K562 (cell line): ENCODE results near the gene WBP1. TPM values are rescaled to one million over a fixed set of nuclear protein-coding genes. Genes with fewer than 3 reads are reported as not detected.
A peak's percentile ranks its signal among the peaks of the same experiment; 100 is the strongest.

Experiments used
- ATAC-seq: fragments of 200-7000 bp; cut with Tn5 transposase; 3 replicates; pipeline ENCODE4 v1.9.1; 2020; ENCODE audit warnings: moderate library complexity
- BruUV-seq: library from RNA; stranded (reverse); fragments of 400-500 nt; replicated peaks from 2 replicates; lab custom pipeline; 2021; lab: Mats Ljungman, UMichigan
- CTCF ChIA-PET: fragments of 300-600 bp; formaldehyde crosslinking; extraction: SDS; loops from one replicate; lab custom pipeline; 2021; ENCODE audit warnings: low intra/inter-chr PET ratio; lab: Yijun Ruan, JAX
- POLR2A ChIA-PET: fragments of 300-600, 350-650 bp; sonication (Branson Sonifier 250); formaldehyde crosslinking; extraction: SDS; loops from one replicate; lab custom pipeline; 2021; ENCODE audit warnings: antibody characterized with exemption, inconsistent platforms; lab: Yijun Ruan, JAX
- DNase-seq, 4 experiments: peaks; one replicate each; pipeline versions ENCODE4 v3.0.0 to v3.0.0-alpha.2; 2011 to 2018; ENCODE audit warnings: low spot score in 3 of 4, mixed read lengths in 3 of 4; ENCODE audit errors: extremely low read depth in 1 of 4
- FAIRE-seq: peaks from 2 replicates; lab custom pipeline; 2011; peaks lifted over from hg19 to GRCh38; lab: Jason Lieb, UNC
- H2AFZ ChIP-seq: 2 replicates; pipeline ENCODE4 v1.6.0; 2011; ENCODE audit warnings: low read depth, low read length, control low read depth, inconsistent platforms
- H3K27ac ChIP-seq: fragments of 200-600 bp; 3 replicates; pipeline ENCODE4 v1.8.0; 2011; ENCODE audit warnings: low read depth, mild to moderate bottlenecking, control low read depth, inconsistent platforms, low read length, moderate library complexity, mixed read lengths; ENCODE audit errors: extremely low read depth
- H3K27me3 ChIP-seq, 2 experiments: fragments of 300-600 bp in 1 of 2; 2 replicates in 1 of 2; 3 replicates in 1 of 2; pipeline versions ENCODE4 v1.6.0 to v1.8.0; 2011; ENCODE audit warnings: inconsistent platforms in 2 of 2, low read length in 2 of 2, mild to moderate bottlenecking in 1 of 2, mixed read lengths in 1 of 2, moderate library complexity in 1 of 2; ENCODE audit not compliant: control insufficient read depth in 2 of 2, insufficient read depth in 2 of 2
- H3K36me3 ChIP-seq: fragments of 300-600 bp; 3 replicates; pipeline ENCODE4 v1.8.0; 2011; ENCODE audit warnings: mild to moderate bottlenecking, low read length, inconsistent platforms; ENCODE audit not compliant: control insufficient read depth, insufficient read depth
- H3K4me1 ChIP-seq, 2 experiments: fragments of 200-600 bp in 1 of 2; replicated peaks in 1 of 2; 2 replicates in 1 of 2; 3 replicates in 1 of 2; pipeline versions ENCODE4 v1.5.1 to v1.8.0; 2011; ENCODE audit warnings: inconsistent platforms in 2 of 2, low read length in 2 of 2, mild to moderate bottlenecking in 1 of 2, mixed read lengths in 1 of 2, moderate library complexity in 1 of 2; ENCODE audit not compliant: control insufficient read depth in 2 of 2, insufficient read depth in 2 of 2
- H3K4me2 ChIP-seq: 2 replicates; pipeline ENCODE4 v1.6.1; 2011; ENCODE audit warnings: low read length, control low read depth, inconsistent platforms, mixed read lengths; ENCODE audit not compliant: insufficient read depth
- H3K4me3 ChIP-seq: fragments of 200-600 bp; sonication (generic), shearing (Covaris generic); 2 replicates; pipeline ENCODE4 v1.5.1; 2016; ENCODE audit warnings: control low read depth, inconsistent platforms
- H3K79me2 ChIP-seq: fragments of 200-600 bp; 3 replicates; pipeline ENCODE4 v1.8.0; 2011; ENCODE audit warnings: low read length, inconsistent platforms; ENCODE audit not compliant: control insufficient read depth, insufficient read depth
- H3K9ac ChIP-seq, 2 experiments: 2 replicates each; pipeline versions ENCODE4 v1.6.0 to v1.6.1; 2011; ENCODE audit warnings: low read depth in 2 of 2, low read length in 2 of 2, control low read depth in 1 of 2, inconsistent platforms in 1 of 2, mild to moderate bottlenecking in 1 of 2, mixed read lengths in 1 of 2; ENCODE audit not compliant: insufficient read depth in 1 of 2
- H3K9me1 ChIP-seq: one replicate; pipeline ENCODE4 v1.6.0; 2011; ENCODE audit warnings: inconsistent platforms, mild to moderate bottlenecking, low read length, moderate library complexity; ENCODE audit not compliant: control insufficient read depth, insufficient read depth
- H3K9me3 ChIP-seq: replicated peaks from 2 replicates; pipeline ENCODE4 v1.5.1; 2011; ENCODE audit warnings: low read depth, low read length, inconsistent platforms; ENCODE audit not compliant: control insufficient read depth, insufficient read depth
- H4K20me1 ChIP-seq: replicated peaks from 2 replicates; pipeline ENCODE4 v1.6.1; 2011; ENCODE audit warnings: low read length, inconsistent platforms, mixed read lengths; ENCODE audit not compliant: control insufficient read depth, insufficient read depth
- BACH1 ChIP-seq: fragments of 200-800 bp; sonication (Bioruptor generic); IDR thresholded peaks from 2 replicates; pipeline ENCODE4 v1.6.1; 2016; ENCODE audit warnings: missing genetic modification characterization, missing compliant biosample characterization
- DNMT1 ChIP-seq: fragments of 450-650 bp; IDR thresholded peaks from 2 replicates; pipeline ENCODE4 v1.6.1; 2016; ENCODE audit warnings: antibody characterized with exemption, mild to moderate bottlenecking
- GTF2F1 ChIP-seq: IDR thresholded peaks from 2 replicates; pipeline ENCODE4 v1.6.1; 2011; ENCODE audit warnings: low read depth, low read length, improper control_type of control experiment
- KAT2B ChIP-seq: IDR thresholded peaks from one replicate; pipeline ENCODE4 v1.6.1; 2012; ENCODE audit warnings: low read depth, mild to moderate bottlenecking, control low read depth, inconsistent platforms, low read length, moderate library complexity
- KLF13 ChIP-seq: fragments of 450-650 bp; IDR thresholded peaks from 2 replicates; pipeline ENCODE4 v1.6.1; 2016; ENCODE audit warnings: missing genetic modification characterization, low read depth, mild to moderate bottlenecking, missing compliant biosample characterization, moderate library complexity, borderline replicate concordance
- LARP7 ChIP-seq: fragments of 450-650 bp; IDR thresholded peaks from 2 replicates; pipeline ENCODE4 v1.6.1; 2016
- NBN ChIP-seq: fragments of 450-650 bp; IDR thresholded peaks from 2 replicates; pipeline ENCODE4 v1.6.1; 2016; ENCODE audit warnings: low read depth, mild to moderate bottlenecking
- RCOR1 ChIP-seq, 2 experiments: IDR thresholded peaks; 2 replicates each; pipeline ENCODE4 v1.6.1; 2012; ENCODE audit warnings: low read depth in 2 of 2, low read length in 2 of 2, borderline replicate concordance in 1 of 2, improper control_type of control experiment in 1 of 2
- SPI1 ChIP-seq: IDR thresholded peaks from 2 replicates; pipeline ENCODE4 v1.6.1; 2011; ENCODE audit warnings: low read depth, low read length, control low read depth, borderline replicate concordance
- TCF3 ChIP-seq: sonication (generic); formaldehyde crosslinking; IDR thresholded peaks from 2 replicates; pipeline ENCODE4 v1.4.0; 2020; ENCODE audit warnings: mild to moderate bottlenecking, missing genetic modification reagents
- TCF7L2 ChIP-seq: fragments of 150-350 bp; IDR thresholded peaks from 2 replicates; pipeline ENCODE4 v1.6.1; 2016; ENCODE audit warnings: low read depth, mild to moderate bottlenecking, low read length, moderate library complexity
- ZNF75A ChIP-seq: fragments of 450-650 bp; formaldehyde crosslinking; IDR thresholded peaks from 2 replicates; pipeline ENCODE4 v1.4.0; 2020; ENCODE audit warnings: mild to moderate bottlenecking
- WGBS: fragments of 100-300 bp; shearing (Covaris generic); methylation state at CpG from one replicate; pipeline ENCODE4 v1.1.6; 2016; ENCODE audit warnings: low coverage, mixed read lengths; ENCODE audit not compliant: insufficient coverage; ENCODE audit errors: missing lambda C conversion rate; 5-methylcytosine and 5-hydroxymethylcytosine counted together
- in situ Hi-C: fragments of 300-500 bp; cut with MboI; formaldehyde crosslinking; loops from 4 replicates; pipeline ENCODE4 v1.15.0; 2018; ENCODE audit warnings: inconsistent platforms, mixed read lengths
- intact Hi-C: fragments of 100-400 bp; cut with micrococcal nuclease; formaldehyde crosslinking; loops from 2 replicates; pipeline ENCODE4 v1.14.2; 2022
- polyA plus RNA-seq, 8 experiments: library from polyadenylated mRNA; depleted of rRNA in 4 of 8; stranded (reverse) in 5 of 8; unstranded in 3 of 8; fragments of >200 nt; fragmentation: Nextera tagmentation in 2 of 8; fragmentation: Illumina TruSeq in 1 of 8; extraction: Ambion mirVana in 2 of 8; extraction: Trizol in 1 of 8; gene quantifications; 2 replicates each; pipeline versions ENCODE4 v1.2.1 to v1.2.3, GENCODE V29; 2011 to 2014; ENCODE audit warnings: inconsistent platforms in 1 of 8, missing spikeins in 1 of 8
- total RNA-seq, 7 experiments: library from RNA; depleted of rRNA in 6 of 7; stranded (reverse); fragments of >200 nt in 6 of 7; fragmentation: Illumina TruSeq in 2 of 7; extraction: Trizol in 2 of 7; gene quantifications; 2 replicates each; pipeline versions ENCODE4 v1.2.1 to v1.2.3, GENCODE V29; 2011 to 2021; ENCODE audit warnings: low replicate concordance in 1 of 7

WBP1 gene
- total and polyA plus RNA-seq, 9 of the 15 experiments (the other 6 are each of a cell fraction or from before 2014, with no cell fraction given), result 1.9 to 27.7 (median 14.2) TPM

GRCh38 chr2:74413001-74413698 lies 45.1 kb upstream of the WBP1 start:
- FAIRE-seq (peak; percentile 76), DNase-seq (no peak), ATAC-seq (peak; percentile 18; the same call in 1 of the 3 replicates)
- Histone ChIP-seq H3K9ac (peak overlapping the region in 1 of 2 experiments; percentile 60; a peak in 1 of 4 replicates), H3K4me3 (no peak overlapping the region), H3K9me1 (no peaks in the 10 kb centered on the region), H3K36me3 (no peaks in the 10 kb centered on the region), H3K4me2 (peak overlapping the region; percentile 21; the same call in 1 of the 2 replicates), H3K79me2 (no peaks in the 10 kb centered on the region), H3K27ac (no peak overlapping the region), H3K9me3 (no peaks in the 10 kb centered on the region), H2AFZ (peak overlapping the region; percentile 59; the same call in 1 of the 2 replicates), H4K20me1 (no peaks in the 10 kb centered on the region), H3K4me1 (peaks cover 0 to 26% of the 10 kb centered on the region in 2 experiments; a peak in 3 of 5 replicates), H3K27me3 (peaks cover 0 to 18% of the 10 kb centered on the region in 2 experiments; a peak in 4 of 5 replicates)
- TF ChIP-seq TCF3 (CRISPR knock-in tag), result 0 out of 2 replicates have a peak, but pooled peaks have one; percentile 18
- no peak for TF ChIP-seq KAT2B
- no peak for TF ChIP-seq KLF13 (tag)
- no peak for TF ChIP-seq GTF2F1
- TF ChIP-seq SPI1, result peak; percentile 69
- TF ChIP-seq NBN, result no peak
- peak in 1 of 2 experiments; percentile 43; a peak in 1 of 4 replicates for TF ChIP-seq RCOR1 (IDR thresholded peaks at IDR 0.05; ENCODE audit: borderline replicate concordance in 1 of 2, low read depth in 2 of 2, low read length in 2 of 2)
- TF ChIP-seq BACH1, result no peak
- TF ChIP-seq ZNF75A, result no peak
- TF ChIP-seq LARP7, result no peak
- TF ChIP-seq DNMT1, result no peak
- TF ChIP-seq TCF7L2, result no peak
- ChIA-PET CTCF (no interaction called here), POLR2A (no interaction called here)
- intact Hi-C loops, result no loop called here
- BruUV-seq, result no TSS peak
- WGBS, result 20% methylated on average over 8 of the region's 8 CpGs
- in situ Hi-C loops, result no loop called here
